Spleen (tissue), 7 donors: ENCODE data around the gene TNFRSF25.

Experiments used
- CTCF ChIP-seq, 11 experiments: fragments of 200-600 bp in 7 of 11; fragments of 450-650 bp in 4 of 11; sonication (generic) in 4 of 11; IDR thresholded peaks in 8 of 11; conservative IDR thresholded peaks in 3 of 11; 1 replicate in 7 of 11; 2 replicates in 4 of 11; pipeline versions ENCODE4 v1.4.0 to v1.8.0; 2016 to 2021; ENCODE audit warnings: antibody characterized with exemption in 11 of 11, inconsistent platforms in 4 of 11, mild to moderate bottlenecking in 1 of 11
- POLR2A ChIP-seq, 3 donors: fragments of 450-650 bp; IDR thresholded peaks; one replicate each; pipeline ENCODE4 v1.5.1; 2017; ENCODE audit warnings: antibody characterized with exemption in 3 of 3, mild to moderate bottlenecking in 1 of 3
- POLR2AphosphoS5 ChIP-seq, 3 donors: sonication (generic); formaldehyde crosslinking; IDR thresholded peaks; one replicate each; pipeline ENCODE4 v1.5.1; 2017; ENCODE audit warnings: antibody characterized with exemption in 3 of 3
- donor health status: DM: no; HTN: no; CAD: no; lungs with moderate emphysema.
- donor health status: DM: no; HTN: no; CAD: no.
- donor health status: DM: no; HTN: no; CAD: no.

GRCh38 chr1:6508154-6508815, 42.3 kb upstream of the TNFRSF25 start:
- TF ChIP-seq CTCF (IDR thresholded peaks at IDR 0.05 in 8 of 11, conservative IDR thresholded peaks at IDR 0.05 in 3 of 11) (no peak), POLR2AphosphoS5 (IDR thresholded peaks at IDR 0.05) (no peak), POLR2A (IDR thresholded peaks at IDR 0.05) (no peak)
